CD4-positive, alpha-beta T cell (primary cell): Measurements from ENCODE around the gene TYRP1. TPM values are rescaled to one million over a fixed set of nuclear protein-coding genes. Genes with fewer than 3 reads are reported as not detected.

Experiments
- ATAC-seq: fragments of 200-7000 bp; cut with Tn5 transposase; one replicate; pipeline ENCODE4 v1.10.0; 2022; ENCODE audit warnings: mild to moderate bottlenecking; ENCODE audit not compliant: poor library complexity
- CTCF ChIA-PET: fragments of 350-600 bp; sonication (Branson Sonifier 250); formaldehyde crosslinking; loops from one replicate; lab custom pipeline; 2021; ENCODE audit warnings: antibody characterized with exemption, inconsistent platforms; lab: Charles Lee
- POLR2A ChIA-PET: fragments of 350-600 bp; sonication (Branson Sonifier 250); formaldehyde crosslinking; loops from one replicate; lab custom pipeline; 2021; ENCODE audit warnings: antibody characterized with exemption, inconsistent platforms; lab: Charles Lee
- DNase-seq, 14 experiments: peaks; one replicate each; pipeline ENCODE4 v3.0.0-alpha.2; 2013 to 2020; ENCODE audit warnings: mixed read lengths in 2 of 14
- H3K27ac ChIP-seq, 2 donors: one replicate each; pipeline versions ENCODE4 v1.5.1 to v1.7.0; 2013; ENCODE audit warnings: low read length in 2 of 2, low read depth in 1 of 2, mild to moderate bottlenecking in 1 of 2
- H3K27me3 ChIP-seq, 2 experiments: 1 replicate in 1 of 2; 2 replicates in 1 of 2; pipeline versions ENCODE4 v1.6.1 to v1.7.0; 2013; ENCODE audit warnings: low read length in 2 of 2, control low read depth in 1 of 2, mild to moderate bottlenecking in 1 of 2, moderate library complexity in 1 of 2; ENCODE audit not compliant: insufficient read depth in 2 of 2, control insufficient read depth in 1 of 2
- H3K36me3 ChIP-seq: one replicate; pipeline ENCODE4 v1.6.1; 2013; ENCODE audit warnings: low read length, control low read depth; ENCODE audit not compliant: insufficient read depth
- H3K4me1 ChIP-seq: one replicate; pipeline ENCODE4 v1.6.1; 2013; ENCODE audit warnings: low read length, control low read depth; ENCODE audit not compliant: insufficient read depth
- H3K4me3 ChIP-seq: one replicate; pipeline ENCODE4 v1.5.1; 2013; ENCODE audit warnings: mild to moderate bottlenecking, low read length, moderate library complexity
- H3K9me3 ChIP-seq, 2 experiments: 1 replicate in 1 of 2; 2 replicates in 1 of 2; pipeline versions ENCODE4 v1.6.1 to v1.7.0; 2013; ENCODE audit warnings: low read length in 2 of 2, mild to moderate bottlenecking in 2 of 2, control low read depth in 1 of 2, moderate library complexity in 1 of 2; ENCODE audit not compliant: control insufficient read depth in 1 of 2, insufficient read depth in 1 of 2
- H3K27ac Mint-ChIP-seq: one replicate; pipeline ENCODE4 v1.8.0; 2020; ENCODE audit warnings: mixed read lengths
- H3K27me3 Mint-ChIP-seq: one replicate; pipeline ENCODE4 v1.8.0; 2021; ENCODE audit warnings: mixed read lengths
- H3K36me3 Mint-ChIP-seq: one replicate; pipeline ENCODE4 v1.8.0; 2021; ENCODE audit warnings: low read depth, mixed read lengths
- H3K4me1 Mint-ChIP-seq: one replicate; pipeline ENCODE4 v1.8.0; 2021; ENCODE audit warnings: low read depth, mixed read lengths
- H3K4me3 Mint-ChIP-seq: one replicate; pipeline ENCODE4 v1.8.0; 2020; ENCODE audit warnings: mild to moderate bottlenecking, mixed read lengths
- H3K9me3 Mint-ChIP-seq: one replicate; pipeline ENCODE4 v1.8.0; 2020; ENCODE audit warnings: mixed read lengths
- intact Hi-C, 2 experiments: fragments of 100-400 bp; cut with DNase I in 1 of 2; cut with micrococcal nuclease in 1 of 2; formaldehyde crosslinking; loops; one replicate each; pipeline versions ENCODE4 v1.15.1 to v1.9.0; 2023 to 2025; cut with DNase I, micrococcal nuclease
- total RNA-seq, 174 experiments: library from RNA in 2 of 174; stranded (reverse) in 2 of 174; gene quantifications; one replicate each; pipeline ENCODE4 v1.2.3 and lab custom pipeline; 2021 to 2026
- TF ChIP-seq, protein P1 (sequence below): fragments of 200-600 bp; IDR thresholded peaks from one replicate; pipeline ENCODE4 v1.8.0; 2022; ENCODE audit warnings: antibody characterized with exemption, mild to moderate bottlenecking

Gene TYRP1
- total RNA-seq, 2 experiments from 2014 or later: not detected

DNA sequence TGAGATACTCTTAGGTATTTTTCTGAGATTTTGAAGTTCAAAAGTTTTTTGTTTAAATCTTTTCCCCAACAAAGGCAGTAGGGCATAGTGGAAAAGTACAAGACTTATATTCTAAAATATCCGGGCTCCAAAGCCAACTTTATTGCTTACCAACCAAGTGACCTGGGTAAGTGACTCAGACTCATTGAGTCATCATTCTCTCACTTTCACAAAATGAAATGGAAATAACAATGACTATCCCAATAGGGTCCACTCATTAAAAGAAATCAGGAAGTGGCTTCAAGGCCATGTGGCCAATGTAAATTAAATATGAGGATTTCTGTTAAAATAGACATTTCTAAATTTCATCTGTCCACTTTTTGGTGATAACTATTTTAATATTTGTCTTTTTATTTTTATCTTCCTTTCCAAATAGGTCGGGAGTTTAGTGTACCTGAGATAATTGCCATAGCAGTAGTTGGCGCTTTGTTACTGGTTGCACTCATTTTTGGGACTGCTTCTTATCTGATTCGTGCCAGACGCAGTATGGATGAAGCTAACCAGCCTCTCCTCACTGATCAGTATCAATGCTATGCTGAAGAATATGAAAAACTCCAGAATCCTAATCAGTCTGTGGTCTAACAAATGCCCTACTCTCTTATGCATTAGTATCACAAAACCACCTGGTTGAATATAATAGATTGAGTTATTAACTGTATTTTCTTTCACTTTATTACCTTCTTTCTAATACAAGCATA is 15.5 kb downstream of the TYRP1 start:
- Mint-ChIP-seq H3K27ac (no peak overlapping the region), H3K4me3 (no peak overlapping the region), H3K27me3 (no peaks in the 10 kb centered on the region), H3K9me3 (peaks cover 9% of the 10 kb centered on the region), H3K4me1 (no peaks in the 10 kb centered on the region), H3K36me3 (no peaks in the 10 kb centered on the region)
- Histone ChIP-seq H3K9me3 (no peaks in the 10 kb centered on the region), H3K27ac (no peak overlapping the region), H3K36me3 (no peaks in the 10 kb centered on the region), H3K4me1 (no peaks in the 10 kb centered on the region), H3K27me3 (no peaks in the 10 kb centered on the region), H3K4me3 (no peak overlapping the region)
- intact Hi-C loops: no loop called here
- ChIA-PET POLR2A (no interaction called here), CTCF (no interaction called here)
- ATAC-seq (no peak), DNase-seq (no peak)
- TF ChIP-seq, protein P1, sequence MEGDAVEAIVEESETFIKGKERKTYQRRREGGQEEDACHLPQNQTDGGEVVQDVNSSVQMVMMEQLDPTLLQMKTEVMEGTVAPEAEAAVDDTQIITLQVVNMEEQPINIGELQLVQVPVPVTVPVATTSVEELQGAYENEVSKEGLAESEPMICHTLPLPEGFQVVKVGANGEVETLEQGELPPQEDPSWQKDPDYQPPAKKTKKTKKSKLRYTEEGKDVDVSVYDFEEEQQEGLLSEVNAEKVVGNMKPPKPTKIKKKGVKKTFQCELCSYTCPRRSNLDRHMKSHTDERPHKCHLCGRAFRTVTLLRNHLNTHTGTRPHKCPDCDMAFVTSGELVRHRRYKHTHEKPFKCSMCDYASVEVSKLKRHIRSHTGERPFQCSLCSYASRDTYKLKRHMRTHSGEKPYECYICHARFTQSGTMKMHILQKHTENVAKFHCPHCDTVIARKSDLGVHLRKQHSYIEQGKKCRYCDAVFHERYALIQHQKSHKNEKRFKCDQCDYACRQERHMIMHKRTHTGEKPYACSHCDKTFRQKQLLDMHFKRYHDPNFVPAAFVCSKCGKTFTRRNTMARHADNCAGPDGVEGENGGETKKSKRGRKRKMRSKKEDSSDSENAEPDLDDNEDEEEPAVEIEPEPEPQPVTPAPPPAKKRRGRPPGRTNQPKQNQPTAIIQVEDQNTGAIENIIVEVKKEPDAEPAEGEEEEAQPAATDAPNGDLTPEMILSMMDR: no peak

DNA sequence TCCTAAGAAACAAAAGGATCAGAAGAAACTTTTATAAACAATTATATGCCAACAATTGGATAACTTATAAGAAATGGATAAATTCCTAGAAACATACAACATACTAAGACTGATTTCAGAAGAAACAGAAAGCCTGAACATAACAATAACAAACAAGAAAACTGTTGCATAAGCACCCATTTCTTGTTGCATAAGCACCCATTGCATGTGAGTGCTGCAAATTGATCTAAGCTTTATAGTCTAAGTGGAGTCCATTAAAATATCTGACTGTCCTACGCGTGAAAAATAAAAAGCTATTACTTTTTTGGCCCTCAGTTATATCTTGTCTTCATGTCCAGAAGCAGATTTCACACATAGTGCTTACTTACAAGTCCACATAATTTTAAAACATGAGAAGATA is 19.3 kb downstream of the TYRP1 start:
- H3K4me3 Mint-ChIP-seq: no peak overlapping the region
- no peaks in the 10 kb centered on the region for H3K36me3 ChIP-seq
- H3K4me1 ChIP-seq: no peaks in the 10 kb centered on the region
- TF ChIP-seq, protein P1: no peak
- no peak overlapping the region for H3K27ac ChIP-seq
- no peak for ATAC-seq
- DNase-seq: no peak
- peaks cover 10% of the 10 kb centered on the region for H3K9me3 Mint-ChIP-seq
- intact Hi-C loops: loop anchor here in 1 of 2 experiments (10.0 kb wide), 1 partner anchor 68 kb away; no protein-coding TSS in a partner anchor
- CTCF ChIA-PET: no interaction called here
- no peak overlapping the region for H3K27ac Mint-ChIP-seq
- H3K36me3 Mint-ChIP-seq: no peaks in the 10 kb centered on the region
- H3K27me3 ChIP-seq: no peaks in the 10 kb centered on the region
- POLR2A ChIA-PET: no interaction called here
- H3K4me1 Mint-ChIP-seq: no peaks in the 10 kb centered on the region
- H3K27me3 Mint-ChIP-seq: no peaks in the 10 kb centered on the region
- no peak overlapping the region for H3K4me3 ChIP-seq
- no peaks in the 10 kb centered on the region for H3K9me3 ChIP-seq

DNA sequence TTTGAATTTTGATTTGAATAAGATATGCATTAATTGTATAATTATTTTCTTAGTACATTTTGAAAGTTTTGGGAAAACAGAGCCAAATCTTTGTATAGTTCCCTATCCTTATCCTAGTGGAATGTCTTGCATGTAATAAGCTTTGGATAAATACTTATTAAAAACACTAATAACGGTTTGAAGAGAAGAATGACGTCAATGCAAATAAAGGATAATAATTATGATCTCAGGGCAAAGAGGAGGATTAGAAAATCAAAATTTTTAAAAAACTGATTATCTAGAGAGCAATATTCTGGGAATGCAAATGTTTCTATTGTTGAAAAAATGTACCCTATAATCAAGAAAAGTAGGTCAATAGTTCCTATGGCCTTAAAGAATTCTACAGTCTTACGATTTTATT is 22.1 kb downstream of the TYRP1 start:
- H3K4me3 ChIP-seq: no peak overlapping the region
- DNase-seq (no peak), ATAC-seq (no peak)
- no peaks in the 10 kb centered on the region for H3K4me1 Mint-ChIP-seq
- no peak overlapping the region for H3K27ac ChIP-seq
- ChIA-PET CTCF (no interaction called here), POLR2A (no interaction called here)
- no peaks in the 10 kb centered on the region for H3K4me1 ChIP-seq
- intact Hi-C loops: loop anchor here in 1 of 2 experiments (10.0 kb wide), 1 partner anchor 70 kb away; no protein-coding TSS in a partner anchor
- peaks cover 0 to 3% of the 10 kb centered on the region in 2 experiments for H3K9me3 ChIP-seq
- TF ChIP-seq, protein P1: no peak
- no peak overlapping the region for H3K4me3 Mint-ChIP-seq
- H3K36me3 ChIP-seq: no peaks in the 10 kb centered on the region
- peaks cover 7% of the 10 kb centered on the region for H3K9me3 Mint-ChIP-seq
- H3K27me3 ChIP-seq: no peaks in the 10 kb centered on the region
- H3K27ac Mint-ChIP-seq: no peak overlapping the region
- no peaks in the 10 kb centered on the region for H3K27me3 Mint-ChIP-seq
- no peaks in the 10 kb centered on the region for H3K36me3 Mint-ChIP-seq
